HepG2 (cell line): Measurements from ENCODE around the gene NAV2. TPM values are rescaled to one million over a fixed set of nuclear protein-coding genes. Genes with fewer than 3 reads are reported as not detected.

Experiments
- HNRNPK ChIP-seq: fragments of 200-400 bp; formaldehyde crosslinking; IDR thresholded peaks from 2 replicates; pipeline ENCODE4 v1.6.1; 2018; ENCODE audit warnings: low read length, low read depth, moderate library complexity, mild to moderate bottlenecking; ENCODE audit not compliant: poor library complexity, severe bottlenecking
- NFE2L2 ChIP-seq: fragments of 150-350 bp; IDR thresholded peaks from 2 replicates; pipeline ENCODE4 v1.6.1; 2014; ENCODE audit warnings: low read length
- PAF1 ChIP-seq: IDR thresholded peaks from 2 replicates; pipeline ENCODE4 v1.6.1; 2016; ENCODE audit warnings: missing genetic modification reagents, missing compliant biosample characterization
- SATB2 ChIP-seq: sonication (generic); formaldehyde crosslinking; IDR thresholded peaks from 2 replicates; pipeline ENCODE4 v1.5.0; 2020; ENCODE audit warnings: missing genetic modification reagents
- SMARCE1 ChIP-seq: fragments of 450-650 bp; IDR thresholded peaks from 2 replicates; pipeline ENCODE4 v1.6.1; 2017; ENCODE audit warnings: borderline replicate concordance
- ZFY ChIP-seq: sonication (generic); formaldehyde crosslinking; IDR thresholded peaks from 2 replicates; pipeline ENCODE4 v1.4.0; 2020; ENCODE audit warnings: missing genetic modification reagents
- ZNF331 ChIP-seq: sonication (generic); formaldehyde crosslinking; IDR thresholded peaks from 2 replicates; pipeline ENCODE4 v1.4.0; 2020; ENCODE audit warnings: missing genetic modification reagents
- ZNF354B ChIP-seq: sonication (generic); formaldehyde crosslinking; IDR thresholded peaks from 2 replicates; pipeline ENCODE4 v1.8.0; 2022; ENCODE audit warnings: mild to moderate bottlenecking, missing genetic modification reagents
- ZNF598 ChIP-seq: sonication (generic); formaldehyde crosslinking; IDR thresholded peaks from 2 replicates; pipeline ENCODE4 v1.5.1; 2020; ENCODE audit warnings: mild to moderate bottlenecking, missing genetic modification reagents, borderline replicate concordance
- ZNF788 ChIP-seq: sonication (generic); formaldehyde crosslinking; IDR thresholded peaks from 2 replicates; pipeline ENCODE4 v1.5.0; 2020; ENCODE audit warnings: mild to moderate bottlenecking, missing genetic modification reagents, borderline replicate concordance
- polyA plus RNA-seq, 8 experiments: library from polyadenylated mRNA; depleted of rRNA in 3 of 8; stranded (reverse) in 7 of 8; unstranded in 1 of 8; fragments of >200 nt; fragmentation: Illumina TruSeq in 4 of 8; extraction: Trizol in 4 of 8; gene quantifications; 2 replicates each; pipeline versions ENCODE4 v1.2.1 to v1.2.3, GENCODE V29; 2011 to 2016; ENCODE audit warnings: low read depth in 4 of 8, missing spikeins in 1 of 8, mixed read lengths in 1 of 8; ENCODE audit not compliant: insufficient read depth in 1 of 8
- total RNA-seq, 5 experiments: library from RNA; depleted of rRNA; stranded (reverse); fragments of >200 nt; fragmentation: Illumina TruSeq; extraction: Trizol; gene quantifications; 2 replicates each; pipeline ENCODE4 v1.2.3, GENCODE V29; 2016; ENCODE audit warnings: low read depth in 1 of 5
- TF ChIP-seq, protein P1 (sequence below): sonication (generic); formaldehyde crosslinking; IDR thresholded peaks from 2 replicates; pipeline ENCODE4 v1.5.0; 2020; ENCODE audit warnings: missing genetic modification reagents
- TF ChIP-seq, protein P2 (sequence below): sonication (generic); formaldehyde crosslinking; IDR thresholded peaks from 2 replicates; pipeline ENCODE4 v1.4.0; 2020; ENCODE audit warnings: missing genetic modification reagents
- TF ChIP-seq, protein P3 (sequence below): sonication (generic); formaldehyde crosslinking; IDR thresholded peaks from 2 replicates; pipeline ENCODE4 v1.9.0; 2021; ENCODE audit warnings: missing genetic modification reagents, mild to moderate bottlenecking, borderline replicate concordance
- TF ChIP-seq, protein P4 (sequence below): sonication (generic); formaldehyde crosslinking; IDR thresholded peaks from 2 replicates; pipeline ENCODE4 v1.4.0; 2020; ENCODE audit warnings: mild to moderate bottlenecking, missing genetic modification reagents
- TF ChIP-seq, protein P5 (sequence below): sonication (generic); formaldehyde crosslinking; IDR thresholded peaks from 2 replicates; pipeline ENCODE4 v1.4.0; 2020; ENCODE audit warnings: missing genetic modification reagents, mild to moderate bottlenecking, borderline replicate concordance

Gene NAV2
- total and polyA plus RNA-seq, 2 of the 13 experiments (the other 11 are each of a cell fraction or from before 2014, with no cell fraction given): 9.3 to 34.6 TPM

DNA sequence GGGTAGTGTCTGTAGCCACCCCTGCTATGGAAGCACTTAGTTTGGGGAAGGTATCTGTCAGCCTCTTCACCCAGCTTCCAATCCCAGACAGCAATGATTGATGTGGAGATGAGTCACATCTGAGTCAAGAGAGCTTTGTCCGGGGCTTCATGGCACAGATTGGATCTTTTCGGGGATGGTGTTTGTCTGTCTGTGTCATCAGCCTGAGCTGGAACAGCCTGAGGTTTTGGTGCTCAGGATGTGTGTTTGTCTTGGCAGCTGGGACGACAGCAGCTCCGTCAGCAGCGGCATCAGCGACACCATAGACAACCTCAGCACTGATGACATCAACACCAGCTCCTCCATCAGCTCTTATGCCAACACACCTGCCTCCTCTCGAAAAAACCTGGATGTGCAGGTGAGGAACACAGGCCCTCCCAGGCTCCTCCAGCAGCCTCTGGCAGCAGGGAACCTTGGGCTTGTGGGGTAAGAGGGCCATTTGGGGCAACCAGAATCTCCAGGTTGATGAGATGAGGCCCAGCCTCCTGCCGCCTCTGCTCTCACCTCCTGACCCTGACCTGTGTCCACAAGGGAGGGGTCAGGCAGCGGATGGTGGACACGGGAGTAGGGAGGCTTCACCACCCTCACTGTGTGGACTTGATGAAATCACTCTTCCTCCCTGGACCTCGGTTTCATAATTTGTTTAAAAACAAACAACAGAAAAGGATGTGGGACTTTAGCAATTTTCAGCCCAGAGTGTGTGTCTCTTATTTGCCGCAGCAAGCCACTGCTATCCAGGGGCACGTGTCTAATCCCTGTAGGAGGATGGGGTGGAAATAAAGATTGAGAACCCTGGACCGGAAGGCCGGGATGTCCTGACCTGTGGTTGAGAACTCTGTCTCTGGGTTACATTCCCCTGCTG is 323.3 kb downstream of the NAV2 start (continued):
- TF ChIP-seq, protein P1, sequence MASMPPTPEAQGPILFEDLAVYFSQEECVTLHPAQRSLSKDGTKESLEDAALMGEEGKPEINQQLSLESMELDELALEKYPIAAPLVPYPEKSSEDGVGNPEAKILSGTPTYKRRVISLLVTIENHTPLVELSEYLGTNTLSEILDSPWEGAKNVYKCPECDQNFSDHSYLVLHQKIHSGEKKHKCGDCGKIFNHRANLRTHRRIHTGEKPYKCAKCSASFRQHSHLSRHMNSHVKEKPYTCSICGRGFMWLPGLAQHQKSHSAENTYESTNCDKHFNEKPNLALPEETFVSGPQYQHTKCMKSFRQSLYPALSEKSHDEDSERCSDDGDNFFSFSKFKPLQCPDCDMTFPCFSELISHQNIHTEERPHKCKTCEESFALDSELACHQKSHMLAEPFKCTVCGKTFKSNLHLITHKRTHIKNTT (CRISPR knock-in tag): 0 out of 2 replicates have a peak, but pooled peaks have one; percentile 5
- TF ChIP-seq SATB2 (no peak), ZNF788 (peak; percentile 78; the same call in 1 of the 2 replicates), ZNF331 (CRISPR knock-in tag) (0 out of 2 replicates have a peak, but pooled peaks have one; percentile 61), ZNF598 (CRISPR knock-in tag) (no peak), PAF1 (CRISPR knock-in tag) (no peak), ZFY (CRISPR knock-in tag) (peak; percentile 48; the same call in 1 of the 2 replicates), HNRNPK (no peak), SMARCE1 (no peak), NFE2L2 (no peak), ZNF354B (no peak)
- TF ChIP-seq, protein P2, sequence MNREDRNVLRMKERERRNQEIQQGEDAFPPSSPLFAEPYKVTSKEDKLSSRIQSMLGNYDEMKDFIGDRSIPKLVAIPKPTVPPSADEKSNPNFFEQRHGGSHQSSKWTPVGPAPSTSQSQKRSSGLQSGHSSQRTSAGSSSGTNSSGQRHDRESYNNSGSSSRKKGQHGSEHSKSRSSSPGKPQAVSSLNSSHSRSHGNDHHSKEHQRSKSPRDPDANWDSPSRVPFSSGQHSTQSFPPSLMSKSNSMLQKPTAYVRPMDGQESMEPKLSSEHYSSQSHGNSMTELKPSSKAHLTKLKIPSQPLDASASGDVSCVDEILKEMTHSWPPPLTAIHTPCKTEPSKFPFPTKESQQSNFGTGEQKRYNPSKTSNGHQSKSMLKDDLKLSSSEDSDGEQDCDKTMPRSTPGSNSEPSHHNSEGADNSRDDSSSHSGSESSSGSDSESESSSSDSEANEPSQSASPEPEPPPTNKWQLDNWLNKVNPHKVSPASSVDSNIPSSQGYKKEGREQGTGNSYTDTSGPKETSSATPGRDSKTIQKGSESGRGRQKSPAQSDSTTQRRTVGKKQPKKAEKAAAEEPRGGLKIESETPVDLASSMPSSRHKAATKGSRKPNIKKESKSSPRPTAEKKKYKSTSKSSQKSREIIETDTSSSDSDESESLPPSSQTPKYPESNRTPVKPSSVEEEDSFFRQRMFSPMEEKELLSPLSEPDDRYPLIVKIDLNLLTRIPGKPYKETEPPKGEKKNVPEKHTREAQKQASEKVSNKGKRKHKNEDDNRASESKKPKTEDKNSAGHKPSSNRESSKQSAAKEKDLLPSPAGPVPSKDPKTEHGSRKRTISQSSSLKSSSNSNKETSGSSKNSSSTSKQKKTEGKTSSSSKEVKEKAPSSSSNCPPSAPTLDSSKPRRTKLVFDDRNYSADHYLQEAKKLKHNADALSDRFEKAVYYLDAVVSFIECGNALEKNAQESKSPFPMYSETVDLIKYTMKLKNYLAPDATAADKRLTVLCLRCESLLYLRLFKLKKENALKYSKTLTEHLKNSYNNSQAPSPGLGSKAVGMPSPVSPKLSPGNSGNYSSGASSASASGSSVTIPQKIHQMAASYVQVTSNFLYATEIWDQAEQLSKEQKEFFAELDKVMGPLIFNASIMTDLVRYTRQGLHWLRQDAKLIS (CRISPR knock-in tag): no peak
- TF ChIP-seq, protein P3, sequence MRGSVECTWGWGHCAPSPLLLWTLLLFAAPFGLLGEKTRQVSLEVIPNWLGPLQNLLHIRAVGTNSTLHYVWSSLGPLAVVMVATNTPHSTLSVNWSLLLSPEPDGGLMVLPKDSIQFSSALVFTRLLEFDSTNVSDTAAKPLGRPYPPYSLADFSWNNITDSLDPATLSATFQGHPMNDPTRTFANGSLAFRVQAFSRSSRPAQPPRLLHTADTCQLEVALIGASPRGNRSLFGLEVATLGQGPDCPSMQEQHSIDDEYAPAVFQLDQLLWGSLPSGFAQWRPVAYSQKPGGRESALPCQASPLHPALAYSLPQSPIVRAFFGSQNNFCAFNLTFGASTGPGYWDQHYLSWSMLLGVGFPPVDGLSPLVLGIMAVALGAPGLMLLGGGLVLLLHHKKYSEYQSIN (CRISPR knock-in tag): no peak
- TF ChIP-seq, protein P4, sequence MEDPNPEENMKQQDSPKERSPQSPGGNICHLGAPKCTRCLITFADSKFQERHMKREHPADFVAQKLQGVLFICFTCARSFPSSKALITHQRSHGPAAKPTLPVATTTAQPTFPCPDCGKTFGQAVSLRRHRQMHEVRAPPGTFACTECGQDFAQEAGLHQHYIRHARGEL: no peak
- TF ChIP-seq, protein P5, sequence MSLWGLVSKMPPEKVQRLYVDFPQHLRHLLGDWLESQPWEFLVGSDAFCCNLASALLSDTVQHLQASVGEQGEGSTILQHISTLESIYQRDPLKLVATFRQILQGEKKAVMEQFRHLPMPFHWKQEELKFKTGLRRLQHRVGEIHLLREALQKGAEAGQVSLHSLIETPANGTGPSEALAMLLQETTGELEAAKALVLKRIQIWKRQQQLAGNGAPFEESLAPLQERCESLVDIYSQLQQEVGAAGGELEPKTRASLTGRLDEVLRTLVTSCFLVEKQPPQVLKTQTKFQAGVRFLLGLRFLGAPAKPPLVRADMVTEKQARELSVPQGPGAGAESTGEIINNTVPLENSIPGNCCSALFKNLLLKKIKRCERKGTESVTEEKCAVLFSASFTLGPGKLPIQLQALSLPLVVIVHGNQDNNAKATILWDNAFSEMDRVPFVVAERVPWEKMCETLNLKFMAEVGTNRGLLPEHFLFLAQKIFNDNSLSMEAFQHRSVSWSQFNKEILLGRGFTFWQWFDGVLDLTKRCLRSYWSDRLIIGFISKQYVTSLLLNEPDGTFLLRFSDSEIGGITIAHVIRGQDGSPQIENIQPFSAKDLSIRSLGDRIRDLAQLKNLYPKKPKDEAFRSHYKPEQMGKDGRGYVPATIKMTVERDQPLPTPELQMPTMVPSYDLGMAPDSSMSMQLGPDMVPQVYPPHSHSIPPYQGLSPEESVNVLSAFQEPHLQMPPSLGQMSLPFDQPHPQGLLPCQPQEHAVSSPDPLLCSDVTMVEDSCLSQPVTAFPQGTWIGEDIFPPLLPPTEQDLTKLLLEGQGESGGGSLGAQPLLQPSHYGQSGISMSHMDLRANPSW (CRISPR knock-in tag): peak; percentile 91; the same call in 1 of the 2 replicates
